ENCODE measurements around the gene TIMP3.

DNA sequence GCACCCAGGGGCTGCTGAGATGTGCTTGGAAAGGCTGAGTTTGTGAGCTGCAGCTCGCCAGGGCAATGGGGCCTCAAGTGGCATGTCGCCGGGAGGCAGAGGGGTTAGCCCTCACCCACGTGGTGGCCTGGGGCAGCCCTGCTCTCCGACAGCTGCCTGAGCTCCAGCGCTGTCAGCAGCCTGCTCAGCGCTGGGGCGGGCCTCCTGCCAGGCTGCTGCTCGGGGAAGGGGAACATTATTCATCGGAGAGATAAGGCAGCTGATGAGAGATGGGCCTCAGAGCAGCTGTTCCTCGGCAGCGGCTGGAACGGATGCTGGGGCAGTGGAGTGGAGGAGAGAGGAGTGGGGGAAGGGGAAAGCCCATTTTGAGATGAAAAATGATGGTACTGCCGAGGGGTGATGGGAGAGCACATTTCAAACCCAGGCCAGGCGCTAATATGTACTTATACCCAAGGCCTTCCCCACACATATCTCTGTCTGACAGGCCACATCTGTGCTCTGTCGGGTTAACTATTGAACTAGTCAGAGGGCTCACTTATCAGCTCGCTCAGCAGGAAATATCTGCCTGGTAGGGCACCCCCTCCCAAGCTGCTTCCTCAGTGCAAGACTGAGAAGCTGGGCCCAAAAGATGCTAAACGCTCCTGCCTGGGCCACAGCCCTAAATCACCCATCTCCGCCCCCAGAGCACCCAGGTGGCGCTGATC, 79.5 kb downstream of the TIMP3 start:
- TF ChIP-seq, protein P1, sequence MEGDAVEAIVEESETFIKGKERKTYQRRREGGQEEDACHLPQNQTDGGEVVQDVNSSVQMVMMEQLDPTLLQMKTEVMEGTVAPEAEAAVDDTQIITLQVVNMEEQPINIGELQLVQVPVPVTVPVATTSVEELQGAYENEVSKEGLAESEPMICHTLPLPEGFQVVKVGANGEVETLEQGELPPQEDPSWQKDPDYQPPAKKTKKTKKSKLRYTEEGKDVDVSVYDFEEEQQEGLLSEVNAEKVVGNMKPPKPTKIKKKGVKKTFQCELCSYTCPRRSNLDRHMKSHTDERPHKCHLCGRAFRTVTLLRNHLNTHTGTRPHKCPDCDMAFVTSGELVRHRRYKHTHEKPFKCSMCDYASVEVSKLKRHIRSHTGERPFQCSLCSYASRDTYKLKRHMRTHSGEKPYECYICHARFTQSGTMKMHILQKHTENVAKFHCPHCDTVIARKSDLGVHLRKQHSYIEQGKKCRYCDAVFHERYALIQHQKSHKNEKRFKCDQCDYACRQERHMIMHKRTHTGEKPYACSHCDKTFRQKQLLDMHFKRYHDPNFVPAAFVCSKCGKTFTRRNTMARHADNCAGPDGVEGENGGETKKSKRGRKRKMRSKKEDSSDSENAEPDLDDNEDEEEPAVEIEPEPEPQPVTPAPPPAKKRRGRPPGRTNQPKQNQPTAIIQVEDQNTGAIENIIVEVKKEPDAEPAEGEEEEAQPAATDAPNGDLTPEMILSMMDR (IDR thresholded peaks at IDR 0.05; ENCODE audit: low read length), result no peak
- TF ChIP-seq EZH2 (optimal IDR thresholded peaks at IDR 0.05; ENCODE audit: low read depth, low read length), result no peak

Measured in MM.1S (cell line).